Breast epithelium (tissue), 4 donors: Measurements from ENCODE around the gene STXBP1. TPM values are rescaled to one million over a fixed set of nuclear protein-coding genes. Genes with fewer than 3 reads are reported as not detected.

ENCODE experiments used
- DNase-seq, 2 donors: peaks; one replicate each; pipeline ENCODE4 v3.0.0-alpha.2; 2019; ENCODE audit warnings: low spot score in 2 of 2
- H3K27ac ChIP-seq, 2 donors: fragments of 200-600 bp; sonication (generic) in 1 of 2; one replicate each; pipeline ENCODE4 v1.5.1; 2016 to 2019; ENCODE audit warnings: mild to moderate bottlenecking in 1 of 2
- H3K27me3 ChIP-seq, 2 donors: fragments of 200-600 bp; sonication (generic) in 1 of 2; one replicate each; pipeline versions ENCODE4 v1.5.1 to v1.6.0; 2017 to 2019; ENCODE audit warnings: control low read depth in 1 of 2, mild to moderate bottlenecking in 1 of 2
- H3K36me3 ChIP-seq: fragments of 200-600 bp; one replicate; pipeline ENCODE4 v1.5.1; 2019
- H3K4me1 ChIP-seq, 2 donors: fragments of 200-600 bp; sonication (generic); one replicate each; pipeline ENCODE4 v1.5.1; 2016 to 2019; ENCODE audit warnings: control low read depth in 1 of 2
- H3K4me3 ChIP-seq, 3 donors: fragments of 200-600 bp; sonication (generic); 1 replicate in 2 of 3; 2 replicates in 1 of 3; pipeline ENCODE4 v1.5.1; 2016 to 2019; ENCODE audit warnings: mild to moderate bottlenecking in 3 of 3, moderate library complexity in 2 of 3
- H3K9me3 ChIP-seq, 2 donors: fragments of 200-600 bp; sonication (generic) in 1 of 2; one replicate each; pipeline ENCODE4 v1.5.1; 2016 to 2019; ENCODE audit warnings: control low read depth in 1 of 2
- CTCF ChIP-seq, 3 donors: fragments of 450-650 bp; IDR thresholded peaks; one replicate each; pipeline ENCODE4 v1.5.1; 2016 to 2017; ENCODE audit warnings: antibody characterized with exemption in 3 of 3, mild to moderate bottlenecking in 3 of 3, moderate library complexity in 3 of 3
- POLR2A ChIP-seq: fragments of 450-650 bp; IDR thresholded peaks from one replicate; pipeline ENCODE4 v1.6.1; 2016; ENCODE audit warnings: antibody characterized with exemption, mild to moderate bottlenecking, moderate library complexity
- POLR2AphosphoS5 ChIP-seq, 3 donors: sonication (generic); formaldehyde crosslinking; IDR thresholded peaks; one replicate each; pipeline ENCODE4 v1.6.1; 2017; ENCODE audit warnings: antibody characterized with exemption in 3 of 3
- intact Hi-C: fragments of 100-400 bp; cut with DNase I; formaldehyde crosslinking; loops from one replicate; pipeline ENCODE4 v1.15.1; 2023; ENCODE audit warnings: low total_unique reads
- total RNA-seq, 3 donors: library from RNA; depleted of rRNA; stranded (reverse); fragments of >200 nt; gene quantifications; one replicate each; pipeline ENCODE4 v1.1.0, GENCODE V29; 2016

STXBP1 gene
- total RNA-seq, 3 donors from 2014 or later, result 19.0 to 45.9 (median 43.2) TPM

GRCh38 chr9:127712371-127712770 lies 100.3 kb downstream of the STXBP1 start:
- intact Hi-C loops, result no loop called here
- Histone ChIP-seq H3K27me3 (no peaks in the 10 kb centered on the region), H3K4me3 (no peak overlapping the region), H3K9me3 (no peaks in the 10 kb centered on the region), H3K36me3 (no peaks in the 10 kb centered on the region), H3K4me1 (peaks cover 3 to 5% of the 10 kb centered on the region in 2 donors), H3K27ac (no peak overlapping the region)
- DNase-seq, result no peak
- TF ChIP-seq POLR2AphosphoS5 (IDR thresholded peaks at IDR 0.05) (no peak), CTCF (IDR thresholded peaks at IDR 0.05) (no peak), POLR2A (no peak)

- Histone ChIP-seq H3K9me3 (no peaks in the 10 kb centered on the region), H3K27ac (no peak overlapping the region), H3K4me1 (peaks cover 3 to 5% of the 10 kb centered on the region in 2 donors), H3K27me3 (no peaks in the 10 kb centered on the region), H3K4me3 (no peak overlapping the region), H3K36me3 (no peaks in the 10 kb centered on the region)
- TF ChIP-seq CTCF (IDR thresholded peaks at IDR 0.05) (no peak), POLR2A (no peak), POLR2AphosphoS5 (IDR thresholded peaks at IDR 0.05) (no peak)
- intact Hi-C loops, result no loop called here
- DNase-seq, result no peak
Observed at GRCh38 chr9:127712867-127713266, 100.8 kb downstream of the STXBP1 start.

DNA sequence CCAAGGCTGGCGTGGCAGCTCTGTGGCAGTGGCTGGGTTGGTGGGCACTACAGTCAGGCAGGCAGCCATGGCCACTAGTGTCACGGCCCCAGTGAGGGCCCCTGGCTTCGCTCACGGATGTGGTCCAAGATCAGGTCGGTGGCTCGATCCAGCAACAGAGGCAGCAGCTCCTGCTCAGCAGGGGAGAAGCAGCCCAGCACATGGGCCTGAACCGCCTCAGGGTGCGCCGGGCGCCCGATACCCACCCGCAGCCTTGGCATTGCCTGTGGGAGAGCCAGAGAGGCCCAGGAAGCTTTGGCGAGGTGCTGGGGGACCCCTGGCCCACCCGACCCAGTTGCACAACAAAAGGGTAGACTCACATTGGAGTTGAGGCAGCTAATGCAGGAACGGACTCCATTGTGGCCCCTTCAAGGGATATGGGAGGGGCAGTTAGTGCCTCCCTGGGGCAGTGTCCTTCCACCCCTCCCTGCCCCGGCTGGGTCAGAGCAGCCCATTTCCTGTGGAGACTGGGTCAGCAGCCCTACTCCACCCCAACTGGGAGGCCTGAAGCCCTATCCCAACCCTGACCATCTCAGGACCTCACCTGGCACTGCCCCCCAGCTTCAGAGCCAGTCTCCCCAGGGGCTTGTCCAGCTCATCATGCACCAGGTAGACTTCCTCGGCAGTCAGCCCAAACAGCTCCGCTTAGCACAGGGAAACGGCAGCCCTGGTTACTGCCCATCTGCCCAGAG lies 102.1 kb downstream of the STXBP1 start:
- H3K27ac ChIP-seq, result no peak overlapping the region
- H3K4me1 ChIP-seq, result peaks cover 3 to 5% of the 10 kb centered on the region in 2 donors
- H3K4me3 ChIP-seq, result peak overlapping the region; percentile 73 to 88 (median 75)
- H3K27me3 ChIP-seq, result no peaks in the 10 kb centered on the region
- no peaks in the 10 kb centered on the region for H3K9me3 ChIP-seq
- no peak for DNase-seq
- no peak for TF ChIP-seq POLR2A
- TF ChIP-seq POLR2AphosphoS5 (IDR thresholded peaks at IDR 0.05), result no peak
- no peak for TF ChIP-seq CTCF (IDR thresholded peaks at IDR 0.05)
- intact Hi-C loops, result loop anchor here (1.0 kb wide), 1 partner anchor 109 kb away; no protein-coding TSS in a partner anchor
- H3K36me3 ChIP-seq, result no peaks in the 10 kb centered on the region

DNA sequence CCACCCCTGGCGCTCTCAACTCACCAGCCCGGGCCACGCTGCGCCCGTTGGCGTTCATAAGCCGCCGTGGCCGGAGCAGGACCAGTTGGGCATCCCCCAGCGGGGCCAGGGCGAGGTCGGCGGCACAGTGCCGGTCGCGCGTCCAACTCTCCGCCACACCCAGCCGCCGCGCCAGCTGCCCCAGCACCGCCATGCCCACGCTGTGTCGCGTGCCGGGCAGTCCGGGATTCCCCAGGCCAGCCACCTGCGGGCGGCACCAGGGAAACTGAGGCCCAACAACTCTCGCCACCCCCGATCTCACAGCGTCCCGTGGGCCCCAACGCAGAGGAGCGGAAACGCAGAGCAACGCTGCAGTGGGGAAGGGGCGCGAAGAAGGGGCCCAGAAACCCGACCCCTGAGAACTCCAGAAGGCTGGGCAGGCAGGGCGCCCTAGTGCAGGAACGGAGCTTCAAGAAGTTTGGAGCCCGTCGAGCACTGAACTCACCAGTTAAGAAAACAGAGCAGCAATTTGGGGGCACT lies 102.9 kb downstream of the STXBP1 start:
- Histone ChIP-seq H3K4me3 (peak overlapping the region; percentile 73 to 88 (median 75)), H3K4me1 (peaks cover 3 to 5% of the 10 kb centered on the region in 2 donors), H3K36me3 (no peaks in the 10 kb centered on the region), H3K9me3 (no peaks in the 10 kb centered on the region), H3K27ac (peak overlapping the region; percentile 86 to 87), H3K27me3 (no peaks in the 10 kb centered on the region)
- no peak for TF ChIP-seq POLR2AphosphoS5 (IDR thresholded peaks at IDR 0.05)
- no peak for TF ChIP-seq POLR2A
- no peak for TF ChIP-seq CTCF (IDR thresholded peaks at IDR 0.05)
- intact Hi-C loops, result loop anchor here (1.0 kb wide), 1 partner anchor 110 kb away; no protein-coding TSS in a partner anchor
- DNase-seq, result no peak
